NB4 (cell line): Measurements from ENCODE around the gene PPAT.

ENCODE experiments used
- CTCF ChIP-seq: IDR thresholded peaks from one replicate; pipeline ENCODE4 v1.5.1; 2012; ENCODE audit warnings: low read depth, low read length
- POLR2A ChIP-seq: IDR thresholded peaks from 2 replicates; pipeline ENCODE4 v1.6.1; 2011; ENCODE audit warnings: mild to moderate bottlenecking; ENCODE audit not compliant: insufficient read length; ENCODE audit errors: extremely low read depth

- TF ChIP-seq POLR2A (no peak), CTCF (no peak)
Measured at GRCh38 chr4:56469489-56470210, 34.2 kb upstream of the PPAT start.
